KOPT-K1 (cell line): Measurements from ENCODE around the gene PNMA8C.
"Not testable (repeated sequence)": the region's sequence is repeated elsewhere in the genome, so short reads cannot be mapped to it uniquely, and the experiment has no call there.

Experiments
- H3K27ac ChIP-seq: fragments of 200-600 bp; sonication (generic); 2 replicates; pipeline ENCODE4 v1.5.1; 2016; ENCODE audit warnings: antibody characterized with exemption, mild to moderate bottlenecking, low read depth, low read length; ENCODE audit not compliant: poor library complexity, severe bottlenecking
- H3K36me3 ChIP-seq: fragments of 200-600 bp; sonication (generic); 2 replicates; pipeline ENCODE4 v1.5.1; 2017; ENCODE audit warnings: antibody characterized with exemption, mild to moderate bottlenecking, low read length, moderate library complexity; ENCODE audit not compliant: insufficient read depth
- H3K9me3 ChIP-seq: fragments of 200-600 bp; sonication (generic); 2 replicates; pipeline ENCODE4 v1.5.1; 2017; ENCODE audit warnings: antibody characterized with exemption, low read length, mild to moderate bottlenecking; ENCODE audit not compliant: insufficient read depth, poor library complexity, severe bottlenecking

The PNMA8C gene

GRCh38 chr19:46454244-46454643 lies 25.5 kb upstream of the PNMA8C start:
- peaks cover 8% of the 10 kb centered on the region for H3K9me3 ChIP-seq
- no peak overlapping the region for H3K27ac ChIP-seq

GRCh38 chr19:46453661-46454060 lies 24.9 kb upstream of the PNMA8C start:
- Histone ChIP-seq H3K27ac (no peak overlapping the region), H3K36me3 (no peaks in the 10 kb centered on the region), H3K9me3 (peaks cover 10% of the 10 kb centered on the region)

More at GRCh38 chr19:46454244-46454643, 25.5 kb upstream of the PNMA8C start:
- no peaks in the 10 kb centered on the region for H3K36me3 ChIP-seq

- no peaks in the 10 kb centered on the region for H3K36me3 ChIP-seq
- peaks cover 10% of the 10 kb centered on the region for H3K9me3 ChIP-seq
- no peak overlapping the region for H3K27ac ChIP-seq
Measured at GRCh38 chr19:46452186-46452585, 23.4 kb upstream of the PNMA8C start.

- H3K36me3 ChIP-seq: no peaks in the 10 kb centered on the region
- H3K9me3 ChIP-seq: peaks cover 10% of the 10 kb centered on the region
- H3K27ac ChIP-seq: no peak overlapping the region
Measured at GRCh38 chr19:46451352-46451751, 22.6 kb upstream of the PNMA8C start.

GRCh38 chr19:46450737-46451136 lies 22.0 kb upstream of the PNMA8C start:
- H3K36me3 ChIP-seq: no peaks in the 10 kb centered on the region
- no peak overlapping the region for H3K27ac ChIP-seq
- peaks cover 10% of the 10 kb centered on the region for H3K9me3 ChIP-seq

GRCh38 chr19:46449228-46449627 lies 20.5 kb upstream of the PNMA8C start:
- H3K9me3 ChIP-seq: peaks cover 10% of the 10 kb centered on the region
- H3K36me3 ChIP-seq: no peaks in the 10 kb centered on the region
- H3K27ac ChIP-seq: no peak overlapping the region

- Histone ChIP-seq H3K27ac (no peak overlapping the region), H3K36me3 (no peaks in the 10 kb centered on the region), H3K9me3 (peaks cover 10% of the 10 kb centered on the region)
Measured at GRCh38 chr19:46448601-46449000, 19.9 kb upstream of the PNMA8C start.

GRCh38 chr19:46447824-46448223 lies 19.1 kb upstream of the PNMA8C start:
- H3K27ac ChIP-seq: no peak overlapping the region
- H3K9me3 ChIP-seq: peaks cover 10% of the 10 kb centered on the region
- no peaks in the 10 kb centered on the region for H3K36me3 ChIP-seq

- Histone ChIP-seq H3K36me3 (no peaks in the 10 kb centered on the region), H3K27ac (no peak overlapping the region), H3K9me3 (peaks cover 10% of the 10 kb centered on the region)
Measured at GRCh38 chr19:46447006-46447405, 18.3 kb upstream of the PNMA8C start.

GRCh38 chr19:46446021-46446420 lies 17.3 kb upstream of the PNMA8C start:
- no peak overlapping the region for H3K27ac ChIP-seq
- peaks cover 10% of the 10 kb centered on the region for H3K9me3 ChIP-seq
- H3K36me3 ChIP-seq: no peaks in the 10 kb centered on the region

- Histone ChIP-seq H3K36me3 (no peaks in the 10 kb centered on the region), H3K27ac (no peak overlapping the region), H3K9me3 (no peaks in the 10 kb centered on the region)
Measured at GRCh38 chr19:46442808-46443450, 14.2 kb upstream of the PNMA8C start.

- Histone ChIP-seq H3K27ac (no peak overlapping the region), H3K36me3 (no peaks in the 10 kb centered on the region), H3K9me3 (no peaks in the 10 kb centered on the region)
Measured at GRCh38 chr19:46441866-46442265, 13.1 kb upstream of the PNMA8C start.

GRCh38 chr19:46435689-46436088 lies 7.0 kb upstream of the PNMA8C start:
- not testable (repeated sequence) for H3K9me3 ChIP-seq, H3K27ac ChIP-seq, H3K36me3 ChIP-seq

GRCh38 chr19:46435009-46435408 lies 6.3 kb upstream of the PNMA8C start:
- no peak overlapping the region for H3K27ac ChIP-seq
- no peaks in the 10 kb centered on the region for H3K36me3 ChIP-seq
- no peaks in the 10 kb centered on the region for H3K9me3 ChIP-seq

- H3K9me3 ChIP-seq, H3K27ac ChIP-seq, H3K36me3 ChIP-seq: not testable (repeated sequence)
Measured at GRCh38 chr19:46433470-46433869, 4.7 kb upstream of the PNMA8C start.

- no peak overlapping the region for H3K27ac ChIP-seq
- H3K36me3 ChIP-seq: no peaks in the 10 kb centered on the region
- no peaks in the 10 kb centered on the region for H3K9me3 ChIP-seq
Measured at GRCh38 chr19:46431824-46432223, 3.1 kb upstream of the PNMA8C start.
